RPMI7951 (cell line): ENCODE data around the gene ZNF311. TPM values are rescaled to one million over a fixed set of nuclear protein-coding genes. Genes with fewer than 3 reads are reported as not detected.
"Not testable (repeated sequence)": the region's sequence is repeated elsewhere in the genome, so short reads cannot be mapped to it uniquely, and the experiment has no call there.

Experiments used
- DNase-seq: peaks from one replicate; pipeline ENCODE4 v3.0.0-alpha.2; 2012; ENCODE audit warnings: low read depth
- total RNA-seq: library from RNA; depleted of rRNA; stranded (reverse); fragments of >200 nt; shearing (Covaris generic); gene quantifications from 2 replicates; pipeline ENCODE4 v1.2.3, GENCODE V29; 2014; rRNA removed

Gene ZNF311
- total RNA-seq, 1 experiment from 2014 or later: 2.4 TPM

DNA sequence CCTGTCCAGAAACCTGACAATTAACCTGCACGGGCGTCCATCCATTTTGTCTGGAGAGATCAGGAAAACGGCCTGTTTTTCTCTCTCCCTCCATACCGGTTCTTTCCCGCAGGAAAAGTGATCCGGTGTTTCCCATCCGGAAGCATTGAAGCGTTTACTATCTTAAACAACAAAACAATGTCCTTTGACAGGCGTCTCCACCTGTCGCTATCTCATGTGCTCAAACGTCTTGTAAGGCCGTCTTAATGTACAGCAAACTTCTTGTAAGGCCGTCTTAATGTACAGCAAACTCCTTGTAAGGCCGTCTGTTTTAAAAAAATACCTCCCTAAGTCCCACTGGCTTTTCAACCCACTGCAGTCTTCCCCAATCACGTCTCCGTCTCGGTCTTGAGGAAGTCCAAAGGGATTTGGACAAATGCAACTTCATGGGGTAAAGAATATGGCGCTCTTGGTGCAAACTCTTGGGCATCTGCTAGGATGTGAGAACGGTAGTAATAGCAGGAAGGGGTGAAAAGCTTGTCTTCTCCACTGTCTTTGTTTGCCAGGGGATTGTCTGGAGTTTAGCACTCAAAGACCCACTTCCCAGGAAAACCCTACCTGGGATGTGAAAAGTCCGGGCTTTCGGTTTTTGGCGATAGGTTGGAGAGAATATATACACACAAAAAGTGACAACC, 51.4 kb downstream of the ZNF311 start:
- DNase-seq: peak; percentile 22

DNA sequence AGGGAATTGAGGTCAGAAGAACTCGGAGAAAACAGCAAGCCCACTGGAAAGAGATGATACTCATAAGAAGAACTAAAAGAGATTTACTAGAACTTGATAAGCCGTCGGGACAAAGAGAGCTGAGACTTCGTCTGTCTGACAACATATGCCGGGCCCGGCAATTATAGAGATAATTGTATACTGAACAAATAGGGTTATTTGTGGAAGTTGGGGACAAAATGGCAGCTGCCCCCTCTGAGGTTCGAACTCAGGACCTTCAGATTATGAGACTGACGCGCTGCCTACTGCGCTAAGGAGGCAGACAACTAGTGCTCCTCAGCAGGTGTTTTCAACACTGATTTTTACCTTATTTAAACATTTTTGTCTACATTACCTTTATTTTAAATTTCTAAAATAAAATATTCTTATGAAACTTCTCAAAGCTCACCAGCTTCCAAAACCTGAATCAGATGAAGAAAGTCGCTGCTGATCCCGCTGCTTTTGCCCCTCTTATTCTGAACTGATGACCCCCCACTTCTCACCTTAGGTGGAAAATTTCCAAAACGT, 52.0 kb downstream of the ZNF311 start:
- DNase-seq: peak; percentile 60

- not testable (repeated sequence) for DNase-seq
These were observed 55.4 kb downstream of the ZNF311 start for GRCh38 chr6:28949656-28950195.

- DNase-seq: no peak
These were observed 56.2 kb downstream of the ZNF311 start for GRCh38 chr6:28948782-28949486.

GRCh38 chr6:28947831-28948270, 57.3 kb downstream of the ZNF311 start:
- DNase-seq: no peak

- no peak for DNase-seq
These were observed 57.9 kb downstream of the ZNF311 start for GRCh38 chr6:28947067-28947765.

GRCh38 chr6:28945349-28945748, 59.8 kb downstream of the ZNF311 start:
- no peak for DNase-seq

Other genes with a start within 250 kb of the ZNF311 start
- gene TRIM27, start 81.3 kb downstream of the ZNF311 start, total RNA-seq: 47.3 and 62.2 TPM in 2 replicates
- not detected in 2 replicates for gene OR2W1, start 39.9 kb upstream of the ZNF311 start, total RNA-seq
- not detected in 2 replicates for gene OR2B3, start 82.0 kb upstream of the ZNF311 start, total RNA-seq
- gene OR2J1, start 94.2 kb upstream of the ZNF311 start, total RNA-seq: not detected in 2 replicates
- not detected in 2 replicates for gene OR2J3, start 102.7 kb upstream of the ZNF311 start, total RNA-seq
- gene OR2J2, start 165.6 kb upstream of the ZNF311 start, total RNA-seq: not detected in 2 replicates